ENCODE measurements around the gene MTARC2. TPM values are rescaled to one million over a fixed set of nuclear protein-coding genes. Genes with fewer than 3 reads are reported as not detected.

Gene MTARC2
- total RNA-seq, 1 experiment from 2014 or later, result 13.3 TPM

DNA sequence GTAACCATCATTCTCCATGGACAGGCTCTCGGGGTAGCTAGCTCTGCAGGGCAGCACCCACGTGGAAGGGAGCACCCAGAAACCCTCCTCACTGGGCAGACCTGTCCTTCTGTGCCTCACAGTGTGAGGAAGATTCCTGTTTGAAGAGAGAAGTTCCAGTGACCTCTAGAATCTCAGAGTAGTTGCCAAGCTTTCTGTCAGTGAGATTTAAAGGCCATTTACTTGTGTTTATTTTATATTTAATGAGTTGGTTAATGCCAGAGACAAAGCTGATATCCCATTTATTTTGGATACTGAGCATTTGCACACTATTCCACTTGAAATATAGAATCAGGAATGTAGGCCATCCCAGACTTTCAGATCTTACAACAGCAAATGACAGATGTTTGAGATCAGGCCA, 67.3 kb downstream of the MTARC2 start:
- no peak overlapping the region for H3K27ac ChIP-seq (ENCODE audit: low read length)
- H3K36me3 ChIP-seq (ENCODE audit: low read depth, low read length), result peaks cover 11% of the 10 kb centered on the region
- intact Hi-C loops (cut with micrococcal nuclease), result no loop called here
- no peak overlapping the region for H3K4me2 ChIP-seq (ENCODE audit: low read length)
- H3K4me3 ChIP-seq (ENCODE audit: low read length), result no peak overlapping the region
- no peak for ATAC-seq
- no TSS peak for BruUV-seq (replicated peaks)
- H4K20me1 ChIP-seq (ENCODE audit: low read length), result no peaks in the 10 kb centered on the region
- no peak overlapping the region for H3K9ac ChIP-seq (ENCODE audit: low read length)
- no peak for DNase-seq
- no peaks in the 10 kb centered on the region for H3K79me2 ChIP-seq (ENCODE audit: low read length)
- H3K9me3 ChIP-seq (ENCODE audit: low read length), result no peaks in the 10 kb centered on the region
- TF ChIP-seq EZH2phosphoT487 (IDR thresholded peaks at IDR 0.05; ENCODE audit: borderline replicate concordance, low read length) (no peak), EZH2 (IDR thresholded peaks at IDR 0.05; ENCODE audit: low read length, unreplicated experiment) (no peak), CTCF (conservative IDR thresholded peaks at IDR 0.05; ENCODE audit: low read depth, low read length) (no peak)
- no peaks in the 10 kb centered on the region for H3K27me3 ChIP-seq (ENCODE audit: low read length)
- CTCF ChIA-PET, result no interaction called here
- H3F3A ChIP-seq (ENCODE audit: low read length, unreplicated experiment), result no peaks in the 10 kb centered on the region
- no peaks in the 10 kb centered on the region for H3K9me2 ChIP-seq (replicated peaks; ENCODE audit: low read length)
- no peak overlapping the region for H2AFZ ChIP-seq (ENCODE audit: low read length)
- POLR2A ChIA-PET (ENCODE audit: unreplicated experiment), result no interaction called here
- no peaks in the 10 kb centered on the region for H3K4me1 ChIP-seq (ENCODE audit: insufficient read depth, low read length)

DNA sequence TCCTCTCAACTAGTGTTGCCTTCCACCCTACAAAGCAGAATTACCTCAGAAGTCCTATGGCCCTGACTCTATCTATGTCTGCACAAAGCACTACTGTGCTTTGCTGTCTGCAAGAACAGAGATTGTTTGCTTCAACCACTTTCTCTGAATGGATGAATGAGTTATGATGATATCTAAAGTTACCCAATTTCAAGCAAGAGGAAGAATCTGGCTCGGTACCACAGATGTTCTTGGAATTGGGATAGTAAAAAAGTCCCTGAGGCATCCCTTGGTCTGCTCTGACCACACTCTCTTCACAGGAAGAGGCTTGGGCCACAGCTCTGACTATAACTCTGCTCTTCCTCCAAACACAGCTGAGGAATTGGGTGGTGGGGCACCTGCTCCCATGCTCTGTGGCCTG, 69.8 kb downstream of the MTARC2 start:
- no peak overlapping the region for H3K27ac ChIP-seq (ENCODE audit: low read length)
- POLR2A ChIA-PET (ENCODE audit: unreplicated experiment), result no interaction called here
- no peak overlapping the region for H3K4me3 ChIP-seq (ENCODE audit: low read length)
- intact Hi-C loops (cut with micrococcal nuclease), result no loop called here
- H3K9me3 ChIP-seq (ENCODE audit: low read length), result no peaks in the 10 kb centered on the region
- no peaks in the 10 kb centered on the region for H3K9me2 ChIP-seq (replicated peaks; ENCODE audit: low read length)
- ATAC-seq, result no peak; the same call in 1 of the 2 replicates
- no peaks in the 10 kb centered on the region for H3K79me2 ChIP-seq (ENCODE audit: low read length)
- no peak overlapping the region for H3K4me2 ChIP-seq (ENCODE audit: low read length)
- CTCF ChIA-PET, result no interaction called here
- TF ChIP-seq EZH2phosphoT487 (IDR thresholded peaks at IDR 0.05; ENCODE audit: borderline replicate concordance, low read length) (no peak), EZH2 (IDR thresholded peaks at IDR 0.05; ENCODE audit: low read length, unreplicated experiment) (no peak)
- peaks cover 8% of the 10 kb centered on the region for H3K36me3 ChIP-seq (ENCODE audit: low read depth, low read length)
- H2AFZ ChIP-seq (ENCODE audit: low read length), result no peak overlapping the region
- H3K4me1 ChIP-seq (ENCODE audit: insufficient read depth, low read length), result no peaks in the 10 kb centered on the region
- H3K27me3 ChIP-seq (ENCODE audit: low read length), result no peaks in the 10 kb centered on the region
- no peaks in the 10 kb centered on the region for H3F3A ChIP-seq (ENCODE audit: low read length, unreplicated experiment)
- DNase-seq, result no peak
- no peaks in the 10 kb centered on the region for H4K20me1 ChIP-seq (ENCODE audit: low read length)
- no peak overlapping the region for H3K9ac ChIP-seq (ENCODE audit: low read length)
- no TSS peak for BruUV-seq (replicated peaks)

DNA sequence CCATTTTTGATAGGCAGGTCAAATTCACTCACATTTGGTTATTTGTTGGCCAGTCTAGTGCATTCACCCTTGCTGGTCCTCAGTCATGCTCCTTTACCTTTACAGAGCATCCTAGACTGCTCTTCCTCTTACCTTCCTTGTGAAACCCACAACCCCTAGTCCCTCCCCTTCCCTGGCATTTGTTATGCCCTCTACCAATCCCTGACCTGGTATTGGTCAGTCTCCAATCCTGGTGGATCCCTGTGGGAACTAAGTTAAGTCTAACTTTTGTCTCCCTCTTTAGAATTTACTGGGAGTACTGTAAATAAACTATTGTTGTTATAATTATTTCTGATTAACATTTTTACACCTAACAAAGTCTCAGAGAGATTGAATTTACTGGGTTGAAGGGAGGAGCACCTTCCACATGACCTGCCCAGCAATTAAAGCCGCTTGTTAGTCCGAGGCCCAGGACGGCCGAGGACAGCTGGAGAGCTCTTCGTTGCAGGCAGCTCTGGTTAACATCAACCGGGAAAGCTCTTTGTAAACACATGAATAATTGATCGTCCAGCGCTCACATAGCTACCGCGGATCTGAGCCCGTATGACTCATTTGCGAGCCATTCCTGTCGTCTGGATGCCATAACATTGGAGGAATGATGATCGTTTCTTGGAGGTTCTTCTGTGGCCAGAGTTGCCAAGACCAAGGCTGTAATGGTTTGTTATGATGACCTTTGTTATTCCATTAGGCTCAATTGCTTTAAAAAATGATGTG, 70.5 kb downstream of the MTARC2 start:
- Histone ChIP-seq H3F3A (ENCODE audit: low read length, unreplicated experiment) (no peaks in the 10 kb centered on the region), H3K4me2 (ENCODE audit: low read length) (no peak overlapping the region), H3K27me3 (ENCODE audit: low read length) (no peaks in the 10 kb centered on the region), H3K79me2 (ENCODE audit: low read length) (no peaks in the 10 kb centered on the region), H3K27ac (ENCODE audit: low read length) (no peak overlapping the region), H3K9me2 (replicated peaks; ENCODE audit: low read length) (no peaks in the 10 kb centered on the region), H3K9ac (ENCODE audit: low read length) (no peak overlapping the region), H4K20me1 (ENCODE audit: low read length) (no peaks in the 10 kb centered on the region), H3K36me3 (ENCODE audit: low read depth, low read length) (peaks cover 4% of the 10 kb centered on the region), H2AFZ (ENCODE audit: low read length) (no peak overlapping the region), H3K4me3 (ENCODE audit: low read length) (no peak overlapping the region), H3K4me1 (ENCODE audit: insufficient read depth, low read length) (no peaks in the 10 kb centered on the region), H3K9me3 (ENCODE audit: low read length) (no peaks in the 10 kb centered on the region)
- intact Hi-C loops (cut with micrococcal nuclease), result no loop called here
- ATAC-seq (no peak), DNase-seq (no peak)
- TF ChIP-seq EZH2 (IDR thresholded peaks at IDR 0.05; ENCODE audit: low read length, unreplicated experiment) (no peak), CTCF (conservative IDR thresholded peaks at IDR 0.05; ENCODE audit: low read depth, low read length) (no peak), EZH2phosphoT487 (IDR thresholded peaks at IDR 0.05; ENCODE audit: borderline replicate concordance, low read length) (no peak)
- ChIA-PET CTCF (no interaction called here), POLR2A (ENCODE audit: unreplicated experiment) (no interaction called here)
- BruUV-seq (replicated peaks), result no TSS peak

All from PC-3 (cell line).